Amygdala (tissue), 56 donors: Measurements from ENCODE around the gene CADPS.
A peak's percentile ranks its signal among the peaks of the same experiment; 100 is the strongest.

Source experiments
- DNase-seq, 56 donors: peaks; one replicate each; lab custom pipeline; 2025; lab: John Stamatoyannopoulos, UW

CADPS gene

DNA sequence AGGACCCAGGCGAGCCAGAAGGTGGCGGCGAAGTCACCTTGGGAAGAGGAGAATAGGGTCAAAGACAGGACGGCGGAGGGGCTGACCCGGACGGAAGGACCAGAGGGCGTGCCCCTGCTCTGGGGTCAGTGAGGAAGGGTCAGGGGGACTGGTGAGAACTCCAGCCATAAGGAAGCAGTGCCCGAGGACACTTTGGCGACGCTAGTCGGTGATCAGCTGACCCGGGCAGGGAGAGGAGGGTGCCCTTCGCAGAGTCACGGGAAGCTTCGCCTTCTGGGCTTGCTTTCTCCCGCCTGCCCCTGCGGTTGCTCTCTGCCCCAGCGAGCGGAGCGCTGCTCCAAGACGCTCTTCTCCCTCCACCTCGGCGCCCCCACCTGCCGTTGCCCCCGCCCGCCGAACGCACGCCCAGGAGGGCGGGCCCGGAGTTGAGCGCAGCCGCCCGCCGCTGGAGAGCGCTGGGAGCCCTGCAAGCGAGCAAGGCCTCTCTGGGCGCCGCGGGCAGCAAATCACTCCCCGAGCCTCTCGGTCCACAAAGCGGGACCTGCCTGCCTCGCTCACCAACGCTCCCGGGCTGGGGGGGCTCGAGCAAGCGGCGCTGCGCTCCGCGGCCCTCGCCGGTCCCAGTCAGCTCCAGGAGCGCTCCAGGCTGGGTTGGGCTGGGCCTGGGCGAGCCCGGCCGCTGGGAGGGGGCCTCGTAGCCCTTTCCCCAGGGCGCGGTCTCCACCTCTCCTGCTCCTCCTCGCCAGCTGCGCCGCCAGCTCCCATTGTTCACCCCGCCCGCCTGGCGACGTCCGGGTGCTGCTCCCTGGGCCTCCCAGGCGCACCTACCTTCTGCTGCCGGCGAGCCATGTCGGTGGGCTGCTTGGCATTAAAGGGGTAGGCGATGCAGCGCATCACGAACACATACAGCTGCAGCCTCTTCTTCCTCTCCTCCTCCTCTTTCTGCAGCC is 1.2 kb downstream of the CADPS start:
- DNase-seq: peak in 50 of 56 donors; percentile 1 to 80 (median 42)

DNA sequence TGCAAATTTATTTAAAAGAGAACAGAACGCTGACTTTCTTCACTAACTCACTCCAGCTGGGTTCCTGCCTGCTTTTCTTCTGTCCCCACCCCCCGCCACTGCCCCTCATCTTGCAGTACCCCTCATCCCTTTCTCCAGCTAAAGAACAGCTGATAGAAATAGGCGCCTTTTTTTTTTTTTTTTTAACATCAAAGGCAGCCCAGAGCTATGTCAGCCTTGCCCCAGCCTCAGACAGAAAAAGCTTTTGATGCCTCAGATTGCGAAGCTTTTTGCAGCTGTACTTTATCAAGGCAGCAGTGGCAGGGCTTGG is 1.8 kb downstream of the CADPS start:
- peak in 9 of 56 donors; percentile 8 to 60 (median 29) for DNase-seq

DNA sequence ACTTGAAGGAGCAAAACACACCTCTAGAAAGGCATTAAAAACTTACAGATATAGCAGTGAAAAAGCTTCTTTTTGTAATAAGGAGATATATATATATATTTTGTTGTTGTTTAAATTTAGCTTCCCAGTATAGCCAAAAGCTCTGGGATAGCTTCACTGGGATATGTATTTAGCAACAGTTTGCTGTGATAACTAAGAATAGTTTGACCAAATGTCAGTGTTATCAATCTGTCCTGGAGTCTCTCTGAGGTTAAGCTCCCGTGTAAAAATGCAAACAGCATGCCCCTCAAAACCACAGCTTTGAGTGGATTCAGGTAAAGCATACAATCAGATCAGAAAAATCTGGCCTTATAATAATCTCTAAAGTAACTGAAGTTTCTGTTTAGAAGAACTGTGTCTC is 2.9 kb downstream of the CADPS start:
- DNase-seq: no peak

DNA sequence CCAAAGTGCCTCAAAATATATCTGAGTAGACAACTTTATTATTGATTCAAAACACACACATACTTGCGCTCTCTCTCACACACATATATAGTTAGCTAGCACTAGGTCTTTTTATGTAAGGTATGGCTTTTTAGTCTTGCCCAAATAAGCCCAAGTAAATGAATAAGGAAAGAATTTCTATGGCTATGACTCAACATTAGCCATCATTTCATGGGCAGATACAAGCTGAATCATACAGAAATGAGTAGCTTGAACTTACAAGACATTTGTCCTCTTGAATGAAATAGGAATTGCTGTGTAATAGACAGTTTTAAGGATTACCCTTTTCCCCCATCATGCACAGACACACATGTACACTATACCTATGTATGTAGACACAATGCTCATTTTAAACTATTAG is 4.9 kb downstream of the CADPS start:
- no peak for DNase-seq

DNA sequence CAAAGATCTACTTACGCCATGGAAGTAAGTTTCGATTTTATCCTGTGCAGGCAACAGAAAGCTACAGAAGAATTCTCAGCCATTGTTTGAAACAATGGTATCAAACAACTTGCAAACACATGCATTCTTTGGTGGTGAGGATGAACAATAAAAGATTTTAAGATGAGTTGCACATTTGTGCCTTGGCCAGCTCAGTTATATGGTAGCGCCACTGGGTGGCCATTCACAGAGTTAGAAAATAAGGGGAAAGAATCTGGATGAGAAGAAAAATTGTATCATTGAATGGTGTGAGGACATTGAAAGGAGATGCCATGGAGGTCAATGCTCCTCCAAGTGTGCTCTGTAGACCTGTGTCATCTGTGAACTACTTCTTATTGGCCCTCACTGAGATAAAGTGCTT is 11.6 kb downstream of the CADPS start:
- DNase-seq: no peak

DNA sequence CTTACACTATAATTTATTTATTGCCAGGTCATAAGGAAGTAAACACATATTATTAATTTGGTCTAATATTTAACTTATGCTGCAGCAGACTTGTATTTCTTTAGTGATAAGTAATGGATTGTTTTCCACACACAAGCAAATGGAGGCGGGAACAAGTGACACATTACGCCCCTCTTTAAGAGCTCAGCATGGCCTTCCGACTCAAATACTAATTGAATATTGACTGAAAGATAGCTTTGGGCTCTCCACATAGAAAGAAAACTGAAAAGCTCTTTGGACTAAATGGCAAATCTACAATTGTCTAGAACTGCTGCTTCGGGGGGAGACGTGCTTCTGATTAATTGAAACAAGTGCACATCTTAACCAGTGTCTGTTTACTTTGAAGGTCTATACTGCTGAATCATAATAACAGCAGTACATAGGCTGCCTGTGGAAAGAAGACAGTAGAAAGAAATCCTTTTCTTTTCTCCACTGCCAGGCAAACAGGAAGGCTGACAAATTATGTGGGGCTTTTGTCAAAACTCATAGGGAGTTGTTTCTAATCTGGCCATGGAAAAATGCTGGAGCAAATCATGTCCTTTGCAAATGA is 15.9 kb downstream of the CADPS start:
- DNase-seq: no peak

DNA sequence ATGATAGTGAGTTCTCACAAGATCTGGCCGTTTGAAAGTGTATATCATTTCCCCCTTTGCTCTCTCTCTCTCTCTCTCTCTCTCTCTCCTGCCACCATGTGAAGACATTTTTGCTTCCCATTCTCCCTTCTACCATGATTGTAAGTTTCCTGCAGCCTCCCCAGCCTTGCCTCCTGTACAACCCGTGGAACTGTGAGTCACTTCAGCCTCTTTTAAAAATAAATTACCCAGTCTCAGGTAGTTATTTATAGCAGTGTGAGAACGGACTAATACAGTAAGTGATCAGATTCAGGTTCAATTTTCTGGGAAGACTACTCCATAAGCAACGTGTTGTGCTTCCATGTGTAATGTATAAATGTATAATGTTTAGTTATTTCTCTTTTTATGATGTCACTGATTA is 29.2 kb downstream of the CADPS start:
- DNase-seq: no peak

DNA sequence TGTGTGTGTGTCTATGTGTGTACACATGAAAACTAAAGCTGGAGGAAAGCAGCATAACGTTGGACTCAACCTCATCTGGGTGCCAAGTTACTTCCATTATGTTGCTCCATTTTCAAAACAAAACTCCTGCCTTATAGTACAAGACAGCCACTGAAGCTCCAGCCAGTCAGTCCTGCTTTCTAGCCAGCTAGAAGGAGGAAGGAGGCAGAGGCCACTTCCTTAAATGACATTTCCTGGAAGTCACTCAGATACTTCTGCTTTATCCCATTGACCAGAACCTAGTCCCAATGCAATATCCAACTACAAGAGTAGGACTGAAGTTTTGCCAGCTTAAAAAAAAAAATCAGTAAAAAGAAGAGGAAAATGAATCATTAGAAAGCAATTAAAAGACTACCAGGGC is 31.7 kb downstream of the CADPS start:
- DNase-seq: no peak

DNA sequence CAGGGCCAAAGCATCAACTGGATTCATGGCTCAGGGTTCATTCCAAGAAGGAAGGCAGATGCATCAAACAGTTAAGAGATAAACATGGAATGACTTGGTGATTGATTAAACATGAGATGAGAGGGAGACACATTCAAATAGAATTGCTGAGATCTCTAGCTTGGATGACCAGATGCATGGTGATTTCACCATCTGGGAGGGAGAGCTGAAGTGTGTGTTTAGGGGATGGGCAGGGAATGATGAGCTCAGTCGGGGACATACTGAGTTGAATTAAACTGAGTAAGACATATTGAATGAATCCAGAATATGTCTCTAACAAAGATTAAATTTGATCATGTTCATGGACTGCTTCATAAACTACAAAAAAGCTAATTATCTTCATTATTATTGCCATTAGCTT is 35.5 kb downstream of the CADPS start:
- no peak for DNase-seq

DNA sequence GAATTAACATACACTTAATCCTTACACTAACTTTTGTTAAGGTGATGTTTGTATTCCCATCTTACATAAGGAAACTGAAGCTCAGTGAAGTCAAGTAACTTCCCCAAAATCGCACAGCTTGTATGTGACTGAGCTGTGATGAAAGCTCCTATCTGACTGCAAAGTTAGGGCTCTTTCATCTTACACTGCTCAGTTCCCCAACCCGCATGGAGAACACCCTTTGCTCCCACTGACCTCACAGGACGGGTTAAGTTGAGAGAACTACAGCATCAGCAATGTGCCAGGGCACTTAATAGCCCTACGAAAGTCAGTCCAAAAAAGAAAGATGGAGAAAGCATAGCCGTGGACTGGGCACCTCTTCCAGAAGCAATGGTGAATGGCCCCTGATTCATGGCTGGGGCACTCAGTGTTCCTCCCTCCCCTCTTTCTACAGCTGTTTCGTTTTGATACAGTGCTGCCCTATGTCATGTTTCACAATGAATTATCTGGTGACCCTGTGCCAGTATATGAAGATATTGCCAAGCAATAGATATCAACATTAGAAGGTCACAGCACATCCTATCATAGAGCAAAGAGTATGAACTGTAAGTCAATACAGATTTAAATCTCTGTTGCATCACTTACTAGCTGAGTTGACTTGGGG is 38.0 kb downstream of the CADPS start:
- DNase-seq: no peak

DNA sequence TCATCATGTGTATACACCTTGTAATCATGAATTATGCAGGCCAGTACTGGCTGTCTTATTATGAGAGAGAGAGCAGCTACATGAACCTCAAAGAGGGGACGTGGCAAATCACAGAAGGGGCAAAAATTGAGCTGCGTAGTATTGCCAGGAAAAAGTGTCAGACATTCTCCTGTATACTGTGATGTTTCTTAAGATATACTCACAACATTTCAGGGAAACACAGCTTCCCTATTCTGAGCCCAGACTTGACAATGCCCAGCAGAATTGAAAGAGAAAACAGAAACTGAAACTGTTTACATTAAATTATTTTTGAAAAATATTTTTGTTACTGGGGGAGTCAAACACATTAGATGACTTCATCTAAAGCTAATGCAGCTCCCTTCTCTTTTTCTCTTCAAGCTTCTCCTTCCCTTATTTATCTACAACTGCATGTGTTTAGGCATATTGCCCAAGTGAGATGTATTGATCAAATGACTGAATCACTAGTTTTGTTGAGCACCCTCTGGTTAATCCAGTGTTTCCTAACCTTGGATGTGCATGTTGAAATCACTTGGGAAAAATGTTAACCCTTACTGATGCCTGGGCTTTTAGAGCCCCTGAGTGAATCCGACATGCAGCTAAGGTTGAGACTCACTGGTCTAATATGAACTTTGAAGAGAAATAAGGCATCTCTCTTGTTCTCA is 39.5 kb downstream of the CADPS start:
- DNase-seq: no peak

DNA sequence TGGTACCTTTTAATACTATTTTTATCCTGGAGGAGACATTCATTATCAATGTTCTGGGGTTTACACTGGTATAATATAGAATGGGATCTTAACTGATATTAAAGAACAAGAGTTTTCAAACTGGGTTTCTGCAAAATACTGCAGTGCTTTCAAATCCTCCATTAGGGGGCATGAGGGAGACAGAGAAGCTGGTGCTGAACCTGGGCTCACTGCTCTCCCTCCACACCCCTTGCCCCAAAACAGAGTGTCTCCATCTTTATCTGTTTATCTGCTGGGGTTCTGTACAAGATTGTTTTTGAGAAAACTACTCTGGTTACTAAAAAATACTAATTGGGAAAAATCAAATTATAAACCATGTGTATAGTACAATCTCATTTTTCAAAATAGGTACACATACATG is 41.7 kb downstream of the CADPS start:
- no peak for DNase-seq

DNA sequence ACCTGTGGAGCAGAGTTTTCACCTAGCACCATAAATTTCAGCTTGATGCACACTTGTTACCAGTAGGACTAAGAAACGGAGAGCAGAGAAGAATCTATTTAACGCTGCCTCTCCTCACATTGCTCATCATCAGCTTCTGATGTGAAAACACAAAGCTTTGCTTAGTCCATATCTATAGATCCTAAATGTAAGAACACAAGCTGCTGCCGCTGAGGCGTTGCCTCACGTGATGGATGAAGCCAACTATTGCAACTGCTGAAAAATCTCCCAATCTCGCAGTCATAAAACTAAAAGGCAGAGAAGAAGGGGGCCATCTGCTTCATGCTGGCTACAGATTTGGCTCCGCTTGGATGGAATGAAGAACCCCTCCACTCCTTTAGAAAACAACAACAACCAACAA is 42.7 kb downstream of the CADPS start:
- DNase-seq: peak in 1 of 56 donors; percentile 16

DNA sequence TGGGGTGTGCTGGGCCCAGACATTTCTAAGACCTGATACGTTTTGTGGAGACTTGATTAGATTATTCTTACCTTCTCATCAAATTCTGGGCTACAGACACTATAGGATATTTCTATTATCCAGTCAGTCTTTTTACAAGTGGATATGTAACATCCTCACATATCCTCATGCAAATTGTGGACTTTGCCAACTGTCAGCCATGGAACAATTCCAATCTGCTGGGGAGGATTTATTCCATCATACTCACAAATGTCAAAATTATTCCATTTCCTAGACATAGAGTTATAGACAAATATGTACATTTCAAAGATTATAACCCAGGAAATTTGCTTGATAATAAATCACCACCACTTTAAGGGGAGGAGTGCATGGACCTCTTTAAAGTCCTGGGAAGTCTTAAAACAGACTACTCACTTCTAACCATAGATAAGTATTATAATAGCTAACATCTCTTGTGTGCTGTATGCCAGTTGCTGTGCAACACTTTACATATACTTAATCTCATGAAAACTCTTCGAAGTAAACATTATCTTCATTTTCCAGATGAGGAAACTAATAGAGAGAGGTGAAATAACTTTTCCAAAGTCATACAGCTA is 44.4 kb downstream of the CADPS start:
- no peak for DNase-seq

DNA sequence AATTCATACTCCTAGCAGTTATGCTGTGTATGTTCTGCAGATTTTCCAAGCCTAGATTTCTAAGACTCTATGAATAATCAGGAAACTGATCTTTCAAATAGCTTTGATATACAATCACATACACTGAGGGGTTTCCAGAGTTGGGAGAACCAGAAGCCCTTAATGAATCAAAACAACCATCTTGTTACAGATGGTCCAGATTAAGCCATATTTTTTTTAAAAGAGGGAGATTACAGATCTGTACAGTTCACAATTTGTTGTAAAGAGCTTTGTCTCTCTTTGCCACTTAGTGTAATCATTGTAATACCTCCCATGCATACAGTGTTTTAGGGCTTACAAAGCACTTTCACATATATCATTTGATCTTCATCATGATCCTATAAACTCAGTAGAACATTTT is 47.7 kb downstream of the CADPS start:
- no peak for DNase-seq

DNA sequence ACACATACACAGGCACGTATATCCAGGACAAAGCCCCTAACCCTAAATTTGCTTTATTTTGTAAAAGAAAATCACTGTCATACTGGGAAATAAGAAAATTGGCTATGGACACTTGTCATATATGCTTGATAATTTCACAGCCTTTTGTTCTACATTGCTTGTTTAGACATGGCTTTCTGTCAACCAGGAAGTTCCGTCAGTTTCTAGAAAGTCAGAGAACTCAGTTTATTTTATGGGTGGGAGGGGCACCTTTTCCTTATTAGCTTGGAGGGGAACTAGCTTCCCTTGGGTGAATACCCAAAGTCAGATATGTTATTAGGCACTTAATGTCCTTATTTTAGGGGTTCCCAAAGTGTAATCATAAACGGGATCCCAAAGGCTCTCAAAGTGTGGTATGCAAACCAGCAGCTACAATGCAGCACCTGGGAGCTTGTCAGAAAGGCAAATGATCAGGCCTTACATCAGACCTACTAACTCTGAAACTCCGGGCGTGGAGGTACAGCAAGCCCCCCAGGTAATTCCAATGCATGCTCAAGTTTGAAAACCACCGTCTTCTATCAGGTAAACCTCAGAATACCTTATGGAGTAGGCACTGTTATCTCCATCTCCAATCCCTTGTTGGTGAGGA is 50.1 kb downstream of the CADPS start:
- DNase-seq: no peak

DNA sequence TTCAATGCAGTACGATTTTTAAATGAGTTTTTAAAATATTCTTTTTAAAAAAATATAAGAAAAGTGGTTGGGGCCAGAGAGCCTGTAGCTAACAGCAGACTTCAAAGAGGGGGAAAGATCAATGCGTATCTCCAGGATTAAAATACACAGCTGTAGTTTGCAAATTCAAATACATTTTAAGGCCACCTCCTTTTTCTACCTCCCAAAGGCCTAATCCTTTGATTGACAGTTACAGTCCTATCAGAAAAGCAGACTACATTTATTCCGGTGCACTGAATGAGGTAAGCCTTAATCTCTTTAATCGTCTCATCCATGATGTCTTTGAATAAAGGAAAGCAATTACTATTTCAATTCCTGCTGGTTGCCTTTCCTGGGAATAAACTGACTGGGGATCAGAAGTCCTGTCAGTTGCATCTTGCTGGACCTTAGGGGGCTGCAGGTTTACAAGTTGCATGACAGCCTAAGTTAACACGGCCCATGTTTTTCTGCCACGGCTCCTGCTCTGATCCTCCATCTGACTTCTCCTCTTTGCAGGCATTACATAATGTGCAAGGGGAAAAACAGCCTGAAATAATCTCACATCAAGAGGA is 51.7 kb downstream of the CADPS start:
- DNase-seq: no peak

DNA sequence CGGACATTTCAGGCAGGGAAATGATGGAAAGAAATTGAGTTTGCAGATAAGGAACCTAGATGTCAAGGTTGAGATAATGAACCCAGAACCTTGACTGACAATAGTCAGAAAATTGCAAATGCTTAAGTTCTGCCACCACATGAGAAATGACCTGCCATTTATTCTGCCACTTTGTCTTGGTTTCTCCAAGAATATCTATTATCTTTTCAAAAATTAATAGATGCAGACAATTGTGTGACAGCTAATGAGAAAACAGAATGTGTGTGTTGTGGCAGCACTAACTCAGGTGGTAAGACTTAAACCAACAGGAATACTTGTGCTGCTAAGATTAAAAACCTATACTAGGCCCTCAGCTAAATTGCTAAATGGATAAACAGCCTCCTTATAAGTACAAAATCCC is 52.3 kb downstream of the CADPS start:
- no peak for DNase-seq

DNA sequence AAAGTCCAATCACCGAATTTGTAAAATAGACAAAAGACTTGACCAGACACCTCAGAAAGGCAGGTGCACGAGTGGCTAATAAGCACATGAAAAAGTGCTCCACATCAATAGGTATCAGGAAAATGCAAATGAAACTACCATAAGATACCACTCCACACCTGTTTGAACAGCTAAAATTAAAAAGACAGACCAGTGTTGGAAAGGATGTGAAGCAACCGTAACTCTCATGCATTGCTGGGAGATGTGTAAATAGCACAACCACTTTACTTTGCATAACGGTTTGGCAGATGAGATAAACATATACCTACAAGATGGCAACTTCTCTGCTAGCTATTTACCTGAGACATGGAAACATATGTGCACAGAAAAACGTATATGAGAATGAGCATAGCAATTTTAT is 56.9 kb downstream of the CADPS start:
- no peak for DNase-seq

DNA sequence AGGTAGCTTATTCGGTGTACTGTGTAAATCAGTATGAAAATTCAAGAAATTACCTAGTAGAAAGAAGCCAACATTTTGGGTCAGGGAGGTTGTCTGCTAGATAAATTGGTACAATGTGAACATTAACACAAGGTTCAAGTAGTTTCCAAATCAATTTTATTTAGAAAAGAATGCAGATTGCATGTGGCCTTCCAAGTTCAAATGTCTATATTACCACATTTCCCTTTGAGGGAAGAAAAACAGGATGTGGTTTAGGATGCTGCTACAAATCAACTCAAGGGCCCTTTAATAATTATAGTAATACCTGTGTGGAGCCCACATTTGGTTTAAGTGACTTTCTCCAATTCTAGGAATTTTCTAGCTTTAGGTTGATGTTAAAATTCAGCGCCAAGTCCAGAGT is 57.5 kb downstream of the CADPS start:
- DNase-seq: no peak
